Measurements from ENCODE around the gene INAVA.

GRCh38 chr1:200963076-200963475 is 68.4 kb downstream of the INAVA start:
- TF ChIP-seq POLR2A (IDR thresholded peaks at IDR 0.05) = no peak
- no peak for TF ChIP-seq CTCF (IDR thresholded peaks at IDR 0.05)

All from adrenal gland (tissue), 5 donors.